Liver (tissue), 3 donors: ENCODE measurements around the gene MYBPC3.

Experiments
- CTCF ChIP-seq: fragments of 150-350 bp; IDR thresholded peaks from 2 replicates; pipeline ENCODE4 v1.5.1; 2017; ENCODE audit warnings: improper control_type of control experiment, low read depth, low read length; ENCODE audit not compliant: missing input control
- EGR1 ChIP-seq, 2 donors: IDR thresholded peaks; 2 replicates each; pipeline ENCODE4 v1.6.1; 2016 to 2018; ENCODE audit warnings: antibody characterized with exemption in 2 of 2, low read depth in 2 of 2
- FOXA1 ChIP-seq: IDR thresholded peaks from 2 replicates; pipeline ENCODE4 v1.6.1; 2016; ENCODE audit warnings: antibody characterized with exemption
- GABPA ChIP-seq, 2 donors: IDR thresholded peaks in 1 of 2; conservative IDR thresholded peaks in 1 of 2; 2 replicates each; pipeline ENCODE4 v1.6.1; 2016; ENCODE audit warnings: antibody characterized with exemption in 2 of 2, mild to moderate bottlenecking in 1 of 2, moderate library complexity in 1 of 2
- JUND ChIP-seq, 2 donors: IDR thresholded peaks; 2 replicates each; pipeline ENCODE4 v1.6.1; 2016; ENCODE audit warnings: antibody characterized with exemption in 2 of 2
- RXRA ChIP-seq, 2 donors: IDR thresholded peaks; 2 replicates each; pipeline ENCODE4 v1.6.1; 2017 to 2018; ENCODE audit warnings: antibody characterized with exemption in 2 of 2, mild to moderate bottlenecking in 1 of 2
- SP1 ChIP-seq: IDR thresholded peaks from 2 replicates; pipeline ENCODE4 v1.6.1; 2018; ENCODE audit warnings: antibody characterized with exemption, mild to moderate bottlenecking
- TAF1 ChIP-seq: conservative IDR thresholded peaks from 2 replicates; pipeline ENCODE4 v1.6.1; 2016; ENCODE audit warnings: antibody characterized with exemption, mild to moderate bottlenecking
- TF ChIP-seq, protein P1 (sequence below): IDR thresholded peaks from 2 replicates; pipeline ENCODE4 v1.6.1; 2016; ENCODE audit warnings: antibody characterized with exemption, mild to moderate bottlenecking
- TF ChIP-seq, protein P2 (sequence below): IDR thresholded peaks from 2 replicates; pipeline ENCODE4 v1.6.1; 2016; ENCODE audit warnings: antibody characterized with exemption
- donor health status: healthy.
- donor health status: healthy.

DNA sequence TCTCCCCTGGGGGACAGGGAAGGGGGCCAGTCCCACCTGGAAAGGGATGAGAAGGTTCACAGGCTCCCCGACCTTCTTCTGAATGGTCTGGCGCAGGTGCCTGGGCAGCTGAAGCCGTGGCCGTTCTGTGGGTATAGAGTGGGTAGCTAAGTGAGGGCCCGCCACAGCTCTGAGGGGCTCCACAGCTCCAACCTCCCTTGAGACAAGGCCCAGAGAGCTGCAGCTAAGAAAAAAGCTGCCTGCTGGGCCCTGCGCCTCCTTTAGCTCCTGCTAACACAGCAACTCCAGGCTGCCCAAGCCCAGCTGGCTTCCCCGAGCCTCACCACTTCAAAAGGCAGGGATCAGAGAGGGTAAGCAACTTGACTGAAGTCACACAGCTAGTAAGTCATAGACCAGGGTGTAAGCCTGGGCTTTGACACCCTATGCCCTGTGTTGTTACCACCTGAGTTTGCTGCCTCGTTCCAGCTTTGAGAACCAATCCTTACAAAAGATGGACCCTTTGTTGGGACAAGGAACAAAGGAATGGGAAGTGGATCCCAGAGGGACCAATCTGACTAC, 18.5 kb downstream of the MYBPC3 start:
- TF ChIP-seq CTCF (no peak), SP1 (no peak), TAF1 (no peak), FOXA1 (no peak), JUND (IDR thresholded peaks at IDR 0.05) (no peak), EGR1 (IDR thresholded peaks at IDR 0.05; ENCODE audit: low read depth in 2 of 2) (no peak), RXRA (IDR thresholded peaks at IDR 0.05) (no peak), GABPA (IDR thresholded peaks at IDR 0.05 in 1 of 2, conservative IDR thresholded peaks at IDR 0.05 in 1 of 2) (no peak)
- TF ChIP-seq, protein P1, sequence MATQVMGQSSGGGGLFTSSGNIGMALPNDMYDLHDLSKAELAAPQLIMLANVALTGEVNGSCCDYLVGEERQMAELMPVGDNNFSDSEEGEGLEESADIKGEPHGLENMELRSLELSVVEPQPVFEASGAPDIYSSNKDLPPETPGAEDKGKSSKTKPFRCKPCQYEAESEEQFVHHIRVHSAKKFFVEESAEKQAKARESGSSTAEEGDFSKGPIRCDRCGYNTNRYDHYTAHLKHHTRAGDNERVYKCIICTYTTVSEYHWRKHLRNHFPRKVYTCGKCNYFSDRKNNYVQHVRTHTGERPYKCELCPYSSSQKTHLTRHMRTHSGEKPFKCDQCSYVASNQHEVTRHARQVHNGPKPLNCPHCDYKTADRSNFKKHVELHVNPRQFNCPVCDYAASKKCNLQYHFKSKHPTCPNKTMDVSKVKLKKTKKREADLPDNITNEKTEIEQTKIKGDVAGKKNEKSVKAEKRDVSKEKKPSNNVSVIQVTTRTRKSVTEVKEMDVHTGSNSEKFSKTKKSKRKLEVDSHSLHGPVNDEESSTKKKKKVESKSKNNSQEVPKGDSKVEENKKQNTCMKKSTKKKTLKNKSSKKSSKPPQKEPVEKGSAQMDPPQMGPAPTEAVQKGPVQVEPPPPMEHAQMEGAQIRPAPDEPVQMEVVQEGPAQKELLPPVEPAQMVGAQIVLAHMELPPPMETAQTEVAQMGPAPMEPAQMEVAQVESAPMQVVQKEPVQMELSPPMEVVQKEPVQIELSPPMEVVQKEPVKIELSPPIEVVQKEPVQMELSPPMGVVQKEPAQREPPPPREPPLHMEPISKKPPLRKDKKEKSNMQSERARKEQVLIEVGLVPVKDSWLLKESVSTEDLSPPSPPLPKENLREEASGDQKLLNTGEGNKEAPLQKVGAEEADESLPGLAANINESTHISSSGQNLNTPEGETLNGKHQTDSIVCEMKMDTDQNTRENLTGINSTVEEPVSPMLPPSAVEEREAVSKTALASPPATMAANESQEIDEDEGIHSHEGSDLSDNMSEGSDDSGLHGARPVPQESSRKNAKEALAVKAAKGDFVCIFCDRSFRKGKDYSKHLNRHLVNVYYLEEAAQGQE = no peak
- TF ChIP-seq, protein P2, sequence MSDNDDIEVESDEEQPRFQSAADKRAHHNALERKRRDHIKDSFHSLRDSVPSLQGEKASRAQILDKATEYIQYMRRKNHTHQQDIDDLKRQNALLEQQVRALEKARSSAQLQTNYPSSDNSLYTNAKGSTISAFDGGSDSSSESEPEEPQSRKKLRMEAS = no peak
